Daoy (cell line): ENCODE results near the gene CDK5RAP2. TPM values are rescaled to one million over a fixed set of nuclear protein-coding genes. Genes with fewer than 3 reads are reported as not detected.

ENCODE experiments used
- DNase-seq: peaks from one replicate; pipeline ENCODE4 v3.0.0-alpha.2; 2015; ENCODE audit warnings: low read depth
- total RNA-seq: library from RNA; depleted of rRNA; stranded (reverse); fragments of >200 nt; shearing (Covaris generic); gene quantifications from 2 replicates; pipeline ENCODE4 v1.2.3, GENCODE V29; 2014; rRNA removed

CDK5RAP2 gene
- total RNA-seq, 1 experiment from 2014 or later, result 35.8 TPM

- DNase-seq, result no peak
Measured at GRCh38 chr9:120360510-120360909, 219.5 kb downstream of the CDK5RAP2 start.

DNA sequence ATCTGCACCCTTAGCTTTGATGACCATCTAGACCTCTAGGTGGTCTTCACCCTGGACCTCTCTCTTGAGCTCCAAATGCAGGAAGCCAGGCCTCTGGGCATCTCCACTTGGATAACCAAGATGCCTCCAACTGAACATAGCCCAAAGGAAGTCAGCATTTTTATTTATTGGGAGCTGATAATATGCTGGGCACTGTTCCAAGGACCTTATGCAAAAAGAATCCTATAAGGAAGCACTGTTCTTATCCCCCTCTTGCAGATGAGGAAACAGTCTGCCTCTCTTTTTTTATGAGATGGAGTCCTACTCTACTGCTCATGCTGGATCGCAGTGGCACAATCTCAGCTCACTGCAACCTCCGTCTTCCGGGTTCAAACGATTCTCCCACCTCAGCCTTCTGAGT lies 219.9 kb downstream of the CDK5RAP2 start:
- DNase-seq, result no peak

GRCh38 chr9:120358877-120359276 lies 221.1 kb downstream of the CDK5RAP2 start:
- DNase-seq, result no peak

DNA sequence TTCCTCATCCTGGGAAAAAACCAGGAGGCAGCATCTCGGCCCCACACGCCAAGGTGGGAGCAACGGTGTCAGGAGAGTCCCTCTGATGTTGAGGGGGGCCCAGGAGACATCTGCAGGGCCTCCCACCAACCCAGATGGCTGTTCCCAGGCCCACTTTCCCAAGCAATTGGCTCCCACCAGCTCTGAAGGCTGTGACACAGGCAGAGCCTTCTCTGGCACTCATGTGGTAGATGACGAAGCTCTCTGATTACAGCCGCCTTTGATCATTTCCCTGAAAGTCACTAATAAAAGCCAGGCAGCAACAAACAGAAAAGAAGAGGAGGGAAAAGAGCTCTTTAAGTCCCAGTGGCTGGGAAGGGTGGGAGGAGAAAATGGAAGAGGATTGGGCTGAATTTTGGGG lies 226.5 kb downstream of the CDK5RAP2 start:
- DNase-seq, result peak; percentile 67

DNA sequence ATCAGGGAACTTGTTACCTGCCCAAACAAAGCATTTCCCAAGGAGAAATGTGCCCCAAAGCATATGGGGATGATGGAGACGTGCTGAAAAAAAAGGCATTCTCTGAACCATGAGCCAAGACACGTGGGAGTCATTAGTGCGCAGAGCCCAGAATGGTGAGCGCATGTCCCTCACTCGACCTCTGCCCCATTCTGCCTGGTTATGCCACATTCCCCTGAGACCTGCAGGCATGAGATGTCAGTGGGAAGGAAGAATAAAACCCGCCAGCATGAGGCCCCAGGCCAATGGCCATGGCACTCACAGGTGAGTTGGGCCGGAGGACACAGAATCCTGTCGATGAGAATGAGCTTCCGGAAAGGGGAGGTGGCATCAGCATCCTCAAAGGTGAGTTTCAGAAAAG lies 228.9 kb downstream of the CDK5RAP2 start:
- DNase-seq, result no peak

GRCh38 chr9:120350596-120350995 lies 229.4 kb downstream of the CDK5RAP2 start:
- no peak for DNase-seq

DNA sequence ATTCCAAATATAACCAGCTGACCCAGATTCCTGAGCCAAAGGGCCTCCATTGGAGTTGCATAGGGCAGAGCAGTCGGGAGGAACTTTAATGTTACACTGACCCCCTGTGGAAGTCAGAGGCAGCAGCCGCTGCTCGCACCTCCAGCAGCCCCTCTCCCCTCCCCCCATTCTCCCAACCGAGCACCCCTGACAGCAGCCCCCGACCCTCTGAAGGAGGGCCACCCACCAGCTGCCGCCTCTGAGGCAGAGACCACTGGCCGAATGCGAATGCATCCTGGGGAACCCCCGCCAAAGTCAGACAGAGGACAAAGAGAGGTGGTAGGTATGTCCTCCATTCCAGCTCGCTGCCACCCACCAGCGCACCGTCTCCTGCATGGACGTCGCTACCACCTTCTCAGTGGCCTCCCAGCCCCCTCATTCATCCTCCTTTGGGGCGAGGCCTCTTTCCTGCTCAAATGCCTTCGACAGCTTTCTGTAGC lies 231.0 kb downstream of the CDK5RAP2 start:
- peak; percentile 53 for DNase-seq

DNA sequence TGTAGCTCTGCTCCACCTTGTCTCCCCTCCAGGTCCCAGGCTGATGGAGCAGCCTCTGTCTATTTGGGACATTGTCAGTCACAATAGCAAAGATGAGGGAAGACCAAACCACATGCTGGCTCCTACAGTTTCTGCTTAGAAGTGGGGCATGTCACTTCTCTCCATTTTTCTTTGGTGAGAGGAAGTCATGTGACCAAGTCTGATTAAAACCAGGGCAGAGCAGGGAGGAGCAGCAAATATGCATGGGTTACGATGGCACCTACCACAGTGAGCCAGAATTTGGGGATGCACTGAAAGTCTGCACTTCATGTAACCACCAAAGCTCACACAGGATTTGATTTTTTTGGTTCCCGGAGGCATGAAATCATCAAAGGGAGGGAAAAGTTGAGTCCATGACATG lies 234.6 kb downstream of the CDK5RAP2 start:
- DNase-seq, result no peak

- DNase-seq, result peak; percentile 74
Measured at GRCh38 chr9:120344230-120344629, 235.7 kb downstream of the CDK5RAP2 start.

GRCh38 chr9:120343416-120343815 lies 236.6 kb downstream of the CDK5RAP2 start:
- DNase-seq, result no peak

Other genes starting within 250 kb of the CDK5RAP2 start
- gene MEGF9, start 134.3 kb upstream of the CDK5RAP2 start, total RNA-seq, result 7.1 and 8.0 TPM in 2 replicates
- 15.3 and 18.9 TPM in 2 replicates for gene FBXW2, start 213.2 kb upstream of the CDK5RAP2 start, total RNA-seq